ENCODE results near the gene TMEM131.

The TMEM131 gene

GRCh38 chr2:97932975-97933662 lies 62.6 kb downstream of the TMEM131 start:
- Histone ChIP-seq H2BK12ac (ENCODE audit: low read length in 2 of 2) (no peak overlapping the region), H2BK5ac (ENCODE audit: low read depth, low read length, poor library complexity, severe bottlenecking) (no peak overlapping the region), H3K23ac (ENCODE audit: low read length in 2 of 2) (no peak overlapping the region), H2BK120ac (ENCODE audit: low read depth, low read length) (no peak overlapping the region), H4K8ac (ENCODE audit: low read length) (no peak overlapping the region), H3K36me3 (ENCODE audit: control insufficient read depth in 1 of 2, insufficient read depth in 2 of 2, low read depth in 1 of 2, low read length in 2 of 2) (no peaks in the 10 kb centered on the region), H3K79me1 (replicated peaks; ENCODE audit: low read length, poor library complexity, severe bottlenecking) (peaks cover 9% of the 10 kb centered on the region), H3K18ac (ENCODE audit: low read depth in 1 of 2, low read length in 2 of 2) (no peak overlapping the region), H2AFZ (ENCODE audit: low read depth, low read length) (no peak overlapping the region), H2AK5ac (ENCODE audit: low read length, severe bottlenecking) (no peak overlapping the region), H3K4me1 (ENCODE audit: control insufficient read depth, insufficient read depth, low read depth, low read length) (peaks cover 4% of the 10 kb centered on the region), H3K9ac (ENCODE audit: low read length) (no peak overlapping the region), H3K27me3 (ENCODE audit: control insufficient read depth in 1 of 2, insufficient read depth in 1 of 2, low read length in 2 of 2) (no peaks in the 10 kb centered on the region), H4K91ac (ENCODE audit: low read length) (no peak overlapping the region), H3K4ac (ENCODE audit: low read depth in 1 of 2, low read length in 2 of 2) (no peak overlapping the region), H3K9me3 (ENCODE audit: control insufficient read depth, low read length) (no peaks in the 10 kb centered on the region), H3K4me2 (ENCODE audit: low read length, poor library complexity, severe bottlenecking) (no peak overlapping the region), H3K14ac (ENCODE audit: low read length in 2 of 2) (no peak overlapping the region), H2BK15ac (ENCODE audit: low read depth, poor library complexity, severe bottlenecking) (no peak overlapping the region), H3K27ac (ENCODE audit: low read length, poor library complexity, severe bottlenecking) (no peak overlapping the region), H3K4me3 (ENCODE audit: insufficient read depth in 1 of 2, low read depth in 1 of 2, low read length in 2 of 2) (no peak overlapping the region)
- DNase-seq: no peak
- 98% methylated on average over 3 of the region's 4 CpGs for WGBS

GRCh38 chr2:97931858-97932225 lies 63.9 kb downstream of the TMEM131 start:
- H3K79me1 ChIP-seq (replicated peaks; ENCODE audit: low read length, poor library complexity, severe bottlenecking): peaks cover 11% of the 10 kb centered on the region

GRCh38 chr2:97931118-97931857 lies 64.5 kb downstream of the TMEM131 start:
- H4K8ac ChIP-seq (ENCODE audit: low read length): no peak overlapping the region
- H3K79me1 ChIP-seq (replicated peaks; ENCODE audit: low read length, poor library complexity, severe bottlenecking): peaks cover 14% of the 10 kb centered on the region
- no peak overlapping the region for H3K23ac ChIP-seq (ENCODE audit: low read length in 2 of 2)
- WGBS: 94% methylated on average over 1 of the region's 3 CpGs
- H3K27me3 ChIP-seq (ENCODE audit: control insufficient read depth in 1 of 2, insufficient read depth in 1 of 2, low read length in 2 of 2): no peaks in the 10 kb centered on the region
- H4K91ac ChIP-seq (ENCODE audit: low read length): no peak overlapping the region
- no peak overlapping the region for H3K4me2 ChIP-seq (ENCODE audit: low read length, poor library complexity, severe bottlenecking)
- H2BK12ac ChIP-seq (ENCODE audit: low read length in 2 of 2): no peak overlapping the region
- peaks cover 4% of the 10 kb centered on the region for H3K4me1 ChIP-seq (ENCODE audit: control insufficient read depth, insufficient read depth, low read depth, low read length)
- no peak overlapping the region for H3K27ac ChIP-seq (ENCODE audit: low read length, poor library complexity, severe bottlenecking)
- H3K18ac ChIP-seq (ENCODE audit: low read depth in 1 of 2, low read length in 2 of 2): no peak overlapping the region
- H2AFZ ChIP-seq (ENCODE audit: low read depth, low read length): no peak overlapping the region
- no peak for DNase-seq
- H2AK5ac ChIP-seq (ENCODE audit: low read length, severe bottlenecking): no peak overlapping the region
- H3K14ac ChIP-seq (ENCODE audit: low read length in 2 of 2): no peak overlapping the region
- H3K9me3 ChIP-seq (ENCODE audit: control insufficient read depth, low read length): no peaks in the 10 kb centered on the region
- H3K4me3 ChIP-seq (ENCODE audit: insufficient read depth in 1 of 2, low read depth in 1 of 2, low read length in 2 of 2): no peak overlapping the region
- H2BK120ac ChIP-seq (ENCODE audit: low read depth, low read length): no peak overlapping the region
- H3K36me3 ChIP-seq (ENCODE audit: control insufficient read depth in 1 of 2, insufficient read depth in 2 of 2, low read depth in 1 of 2, low read length in 2 of 2): peaks cover 0 to 3% of the 10 kb centered on the region in 2 experiments
- H2BK5ac ChIP-seq (ENCODE audit: low read depth, low read length, poor library complexity, severe bottlenecking): no peak overlapping the region
- H3K4ac ChIP-seq (ENCODE audit: low read depth in 1 of 2, low read length in 2 of 2): no peak overlapping the region
- H2BK15ac ChIP-seq (ENCODE audit: low read depth, poor library complexity, severe bottlenecking): no peak overlapping the region
- no peak overlapping the region for H3K9ac ChIP-seq (ENCODE audit: low read length)

More at GRCh38 chr2:97931858-97932225, 63.9 kb downstream of the TMEM131 start:
- no peak for DNase-seq
- Histone ChIP-seq H3K23ac (ENCODE audit: low read length in 2 of 2) (no peak overlapping the region), H3K36me3 (ENCODE audit: control insufficient read depth in 1 of 2, insufficient read depth in 2 of 2, low read depth in 1 of 2, low read length in 2 of 2) (no peaks in the 10 kb centered on the region), H3K4me3 (ENCODE audit: insufficient read depth in 1 of 2, low read depth in 1 of 2, low read length in 2 of 2) (no peak overlapping the region), H3K27ac (ENCODE audit: low read length, poor library complexity, severe bottlenecking) (no peak overlapping the region), H4K8ac (ENCODE audit: low read length) (no peak overlapping the region), H4K91ac (ENCODE audit: low read length) (no peak overlapping the region), H3K4ac (ENCODE audit: low read depth in 1 of 2, low read length in 2 of 2) (no peak overlapping the region), H3K4me1 (ENCODE audit: control insufficient read depth, insufficient read depth, low read depth, low read length) (peaks cover 4% of the 10 kb centered on the region), H2BK5ac (ENCODE audit: low read depth, low read length, poor library complexity, severe bottlenecking) (no peak overlapping the region), H3K14ac (ENCODE audit: low read length in 2 of 2) (no peak overlapping the region), H2AK5ac (ENCODE audit: low read length, severe bottlenecking) (no peak overlapping the region), H3K27me3 (ENCODE audit: control insufficient read depth in 1 of 2, insufficient read depth in 1 of 2, low read length in 2 of 2) (no peaks in the 10 kb centered on the region), H2BK12ac (ENCODE audit: low read length in 2 of 2) (no peak overlapping the region), H2BK15ac (ENCODE audit: low read depth, poor library complexity, severe bottlenecking) (no peak overlapping the region), H3K4me2 (ENCODE audit: low read length, poor library complexity, severe bottlenecking) (no peak overlapping the region), H3K18ac (ENCODE audit: low read depth in 1 of 2, low read length in 2 of 2) (no peak overlapping the region), H3K9me3 (ENCODE audit: control insufficient read depth, low read length) (no peaks in the 10 kb centered on the region), H2BK120ac (ENCODE audit: low read depth, low read length) (no peak overlapping the region), H3K9ac (ENCODE audit: low read length) (no peak overlapping the region), H2AFZ (ENCODE audit: low read depth, low read length) (no peak overlapping the region)

GRCh38 chr2:97928591-97928990 lies 67.2 kb downstream of the TMEM131 start:
- H3K23ac ChIP-seq (ENCODE audit: low read length in 2 of 2): no peak overlapping the region
- H3K4me3 ChIP-seq (ENCODE audit: insufficient read depth in 1 of 2, low read depth in 1 of 2, low read length in 2 of 2): no peak overlapping the region
- H3K36me3 ChIP-seq (ENCODE audit: control insufficient read depth in 1 of 2, insufficient read depth in 2 of 2, low read depth in 1 of 2, low read length in 2 of 2): peaks cover 10 to 20% of the 10 kb centered on the region in 2 experiments
- no peak overlapping the region for H4K91ac ChIP-seq (ENCODE audit: low read length)
- H3K27me3 ChIP-seq (ENCODE audit: control insufficient read depth in 1 of 2, insufficient read depth in 1 of 2, low read length in 2 of 2): no peaks in the 10 kb centered on the region
- H3K9me3 ChIP-seq (ENCODE audit: control insufficient read depth, low read length): no peaks in the 10 kb centered on the region
- DNase-seq: no peak
- no peaks in the 10 kb centered on the region for H3K4me1 ChIP-seq (ENCODE audit: control insufficient read depth, insufficient read depth, low read depth, low read length)
- no peak overlapping the region for H3K4me2 ChIP-seq (ENCODE audit: low read length, poor library complexity, severe bottlenecking)
- H4K8ac ChIP-seq (ENCODE audit: low read length): no peak overlapping the region
- no peak overlapping the region for H2AK5ac ChIP-seq (ENCODE audit: low read length, severe bottlenecking)
- H3K27ac ChIP-seq (ENCODE audit: low read length, poor library complexity, severe bottlenecking): no peak overlapping the region
- no CpG with 5 or more reads among the region's 3 CpGs for whole genome bisulfite sequencing
- peaks cover 20% of the 10 kb centered on the region for H3K79me1 ChIP-seq (replicated peaks; ENCODE audit: low read length, poor library complexity, severe bottlenecking)
- H3K14ac ChIP-seq (ENCODE audit: low read length in 2 of 2): no peak overlapping the region
- no peak overlapping the region for H2BK15ac ChIP-seq (ENCODE audit: low read depth, poor library complexity, severe bottlenecking)
- H2BK120ac ChIP-seq (ENCODE audit: low read depth, low read length): no peak overlapping the region
- no peak overlapping the region for H3K18ac ChIP-seq (ENCODE audit: low read depth in 1 of 2, low read length in 2 of 2)
- H2BK5ac ChIP-seq (ENCODE audit: low read depth, low read length, poor library complexity, severe bottlenecking): no peak overlapping the region
- H2BK12ac ChIP-seq (ENCODE audit: low read length in 2 of 2): no peak overlapping the region
- H3K9ac ChIP-seq (ENCODE audit: low read length): no peak overlapping the region
- H2AFZ ChIP-seq (ENCODE audit: low read depth, low read length): no peak overlapping the region
- no peak overlapping the region for H3K4ac ChIP-seq (ENCODE audit: low read depth in 1 of 2, low read length in 2 of 2)
